ENCODE measurements around the gene EHBP1. TPM values are rescaled to one million over a fixed set of nuclear protein-coding genes. Genes with fewer than 3 reads are reported as not detected.

EHBP1 gene
- total and polyA plus RNA-seq, 4 donors: 12.0 to 70.9 (median 28.1) TPM

GRCh38 chr2:63029058-63029457, 323.5 kb downstream of the EHBP1 start:
- intact Hi-C loops (cut with DNase I): loop anchor here in 1 of 2 donors (10.0 kb wide), 1 partner anchor 244 kb away; no protein-coding TSS in a partner anchor
- H3K4me1 ChIP-seq (ENCODE audit: control insufficient read depth in 1 of 2, insufficient read depth in 2 of 2, low read length in 2 of 2): no peaks in the 10 kb centered on the region
- no peaks in the 10 kb centered on the region for H3K27me3 ChIP-seq (ENCODE audit: control insufficient read depth in 1 of 2, insufficient read depth in 2 of 2, low read length in 1 of 2)
- ATAC-seq (ENCODE audit: low FRiP score): no peak
- no peak overlapping the region for H3K4me3 ChIP-seq (ENCODE audit: low read length in 2 of 2)
- no peaks in the 10 kb centered on the region for H3K9me3 ChIP-seq (ENCODE audit: control insufficient read depth, low read length)
- H3K36me3 ChIP-seq (ENCODE audit: control insufficient read depth in 1 of 2, insufficient read depth in 2 of 2, low read length in 1 of 2): peaks cover 0 to 7% of the 10 kb centered on the region in 2 donors
- WGBS, 2 donors: 97 to 99% methylated on average over 1 of the region's 1 CpG
- H3K27ac ChIP-seq (ENCODE audit: low read depth in 1 of 2, low read length in 2 of 2): no peak overlapping the region
- no peak for DNase-seq

GRCh38 chr2:63034526-63034925, 329.0 kb downstream of the EHBP1 start:
- intact Hi-C loops (cut with DNase I): no loop called here
- DNase-seq (no peak), ATAC-seq (ENCODE audit: low FRiP score) (no peak)
- H3K4me3 ChIP-seq (ENCODE audit: low read length in 2 of 2): no peak overlapping the region
- WGBS, 2 donors: 97 to 98% methylated on average over 4 of the region's 4 CpGs
- H3K36me3 ChIP-seq (ENCODE audit: control insufficient read depth in 1 of 2, insufficient read depth in 2 of 2, low read length in 1 of 2): no peaks in the 10 kb centered on the region
- H3K4me1 ChIP-seq (ENCODE audit: control insufficient read depth in 1 of 2, insufficient read depth in 2 of 2, low read length in 2 of 2): no peaks in the 10 kb centered on the region
- no peak overlapping the region for H3K27ac ChIP-seq (ENCODE audit: low read depth in 1 of 2, low read length in 2 of 2)
- H3K27me3 ChIP-seq (ENCODE audit: control insufficient read depth in 1 of 2, insufficient read depth in 2 of 2, low read length in 1 of 2): no peaks in the 10 kb centered on the region
- H3K9me3 ChIP-seq (ENCODE audit: control insufficient read depth, low read length): no peaks in the 10 kb centered on the region

- Histone ChIP-seq H3K9me3 (ENCODE audit: control insufficient read depth, low read length) (no peaks in the 10 kb centered on the region), H3K27me3 (ENCODE audit: control insufficient read depth in 1 of 2, insufficient read depth in 2 of 2, low read length in 1 of 2) (no peaks in the 10 kb centered on the region), H3K27ac (ENCODE audit: low read depth in 1 of 2, low read length in 2 of 2) (no peak overlapping the region), H3K4me1 (ENCODE audit: control insufficient read depth in 1 of 2, insufficient read depth in 2 of 2, low read length in 2 of 2) (no peaks in the 10 kb centered on the region), H3K36me3 (ENCODE audit: control insufficient read depth in 1 of 2, insufficient read depth in 2 of 2, low read length in 1 of 2) (no peaks in the 10 kb centered on the region), H3K4me3 (ENCODE audit: low read length in 2 of 2) (no peak overlapping the region)
- WGBS, 2 donors: 96% methylated on average over 2 of the region's 2 CpGs
- ATAC-seq (ENCODE audit: low FRiP score) (no peak), DNase-seq (no peak)
- intact Hi-C loops (cut with DNase I): no loop called here
These were observed 329.7 kb downstream of the EHBP1 start for GRCh38 chr2:63035169-63035568.

GRCh38 chr2:63035660-63036059, 330.1 kb downstream of the EHBP1 start:
- H3K4me3 ChIP-seq (ENCODE audit: low read length in 2 of 2): no peak overlapping the region
- no peaks in the 10 kb centered on the region for H3K4me1 ChIP-seq (ENCODE audit: control insufficient read depth in 1 of 2, insufficient read depth in 2 of 2, low read length in 2 of 2)
- no peaks in the 10 kb centered on the region for H3K9me3 ChIP-seq (ENCODE audit: control insufficient read depth, low read length)
- no peaks in the 10 kb centered on the region for H3K36me3 ChIP-seq (ENCODE audit: control insufficient read depth in 1 of 2, insufficient read depth in 2 of 2, low read length in 1 of 2)
- peaks cover 0 to 1% of the 10 kb centered on the region in 2 donors for H3K27me3 ChIP-seq (ENCODE audit: control insufficient read depth in 1 of 2, insufficient read depth in 2 of 2, low read length in 1 of 2)
- WGBS, 2 donors: 96% methylated on average over 4 of the region's 4 CpGs
- H3K27ac ChIP-seq (ENCODE audit: low read depth in 1 of 2, low read length in 2 of 2): no peak overlapping the region
- intact Hi-C loops (cut with DNase I): no loop called here
- DNase-seq: no peak
- ATAC-seq (ENCODE audit: low FRiP score): no peak

GRCh38 chr2:63038034-63038433, 332.5 kb downstream of the EHBP1 start:
- ATAC-seq (ENCODE audit: low FRiP score): no peak
- Histone ChIP-seq H3K4me3 (ENCODE audit: low read length in 2 of 2) (no peak overlapping the region), H3K27me3 (ENCODE audit: control insufficient read depth in 1 of 2, insufficient read depth in 2 of 2, low read length in 1 of 2) (peaks cover 0 to 2% of the 10 kb centered on the region in 2 donors), H3K27ac (ENCODE audit: low read depth in 1 of 2, low read length in 2 of 2) (no peak overlapping the region), H3K9me3 (ENCODE audit: control insufficient read depth, low read length) (no peaks in the 10 kb centered on the region), H3K4me1 (ENCODE audit: control insufficient read depth in 1 of 2, insufficient read depth in 2 of 2, low read length in 2 of 2) (no peaks in the 10 kb centered on the region), H3K36me3 (ENCODE audit: control insufficient read depth in 1 of 2, insufficient read depth in 2 of 2, low read length in 1 of 2) (no peaks in the 10 kb centered on the region)
- WGBS, 2 donors: 96 to 97% methylated on average over 4 of the region's 4 CpGs
- no peak for DNase-seq
- intact Hi-C loops (cut with DNase I): no loop called here

GRCh38 chr2:63040586-63040985, 335.1 kb downstream of the EHBP1 start:
- intact Hi-C loops (cut with DNase I): no loop called here
- Histone ChIP-seq H3K27me3 (ENCODE audit: control insufficient read depth in 1 of 2, insufficient read depth in 2 of 2, low read length in 1 of 2) (peaks cover 0 to 2% of the 10 kb centered on the region in 2 donors), H3K9me3 (ENCODE audit: control insufficient read depth, low read length) (no peaks in the 10 kb centered on the region), H3K36me3 (ENCODE audit: control insufficient read depth in 1 of 2, insufficient read depth in 2 of 2, low read length in 1 of 2) (no peaks in the 10 kb centered on the region), H3K4me1 (ENCODE audit: control insufficient read depth in 1 of 2, insufficient read depth in 2 of 2, low read length in 2 of 2) (no peaks in the 10 kb centered on the region), H3K27ac (ENCODE audit: low read depth in 1 of 2, low read length in 2 of 2) (no peak overlapping the region), H3K4me3 (ENCODE audit: low read length in 2 of 2) (no peak overlapping the region)
- DNase-seq: no peak
- WGBS, 2 donors: 93 to 100% methylated on average over 1 of the region's 1 CpG
- no peak for ATAC-seq (ENCODE audit: low FRiP score)

- intact Hi-C loops (cut with DNase I): no loop called here
- WGBS, 2 donors: 99 to 100% methylated on average over 1 of the region's 1 CpG
- no peaks in the 10 kb centered on the region for H3K4me1 ChIP-seq (ENCODE audit: control insufficient read depth in 1 of 2, insufficient read depth in 2 of 2, low read length in 2 of 2)
- H3K9me3 ChIP-seq (ENCODE audit: control insufficient read depth, low read length): no peaks in the 10 kb centered on the region
- peaks cover 0 to 2% of the 10 kb centered on the region in 2 donors for H3K27me3 ChIP-seq (ENCODE audit: control insufficient read depth in 1 of 2, insufficient read depth in 2 of 2, low read length in 1 of 2)
- DNase-seq (no peak), ATAC-seq (ENCODE audit: low FRiP score) (no peak)
- H3K36me3 ChIP-seq (ENCODE audit: control insufficient read depth in 1 of 2, insufficient read depth in 2 of 2, low read length in 1 of 2): no peaks in the 10 kb centered on the region
- H3K27ac ChIP-seq (ENCODE audit: low read depth in 1 of 2, low read length in 2 of 2): no peak overlapping the region
- H3K4me3 ChIP-seq (ENCODE audit: low read length in 2 of 2): no peak overlapping the region
These were observed 336.1 kb downstream of the EHBP1 start for GRCh38 chr2:63041592-63041991.

GRCh38 chr2:63044362-63045327, 339.1 kb downstream of the EHBP1 start:
- DNase-seq: peak in 1 of 2 donors; percentile 61
- intact Hi-C loops (cut with DNase I): no loop called here
- no peaks in the 10 kb centered on the region for H3K4me1 ChIP-seq (ENCODE audit: control insufficient read depth in 1 of 2, insufficient read depth in 2 of 2, low read length in 2 of 2)
- no peak for ATAC-seq (ENCODE audit: low FRiP score)
- peaks cover 1% of the 10 kb centered on the region for H3K9me3 ChIP-seq (ENCODE audit: control insufficient read depth, low read length)
- no peak overlapping the region for H3K4me3 ChIP-seq (ENCODE audit: low read length in 2 of 2)
- H3K27ac ChIP-seq (ENCODE audit: low read depth in 1 of 2, low read length in 2 of 2): no peak overlapping the region
- no peaks in the 10 kb centered on the region for H3K36me3 ChIP-seq (ENCODE audit: control insufficient read depth in 1 of 2, insufficient read depth in 2 of 2, low read length in 1 of 2)
- peaks cover 0 to 3% of the 10 kb centered on the region in 2 donors for H3K27me3 ChIP-seq (ENCODE audit: control insufficient read depth in 1 of 2, insufficient read depth in 2 of 2, low read length in 1 of 2)
- WGBS, 2 donors: 97 to 98% methylated on average over 36 of the region's 36 CpGs

GRCh38 chr2:63046552-63046951, 341.0 kb downstream of the EHBP1 start:
- ATAC-seq (ENCODE audit: low FRiP score): no peak
- Histone ChIP-seq H3K27me3 (ENCODE audit: control insufficient read depth in 1 of 2, insufficient read depth in 2 of 2, low read length in 1 of 2) (peaks cover 0 to 1% of the 10 kb centered on the region in 2 donors), H3K9me3 (ENCODE audit: control insufficient read depth, low read length) (peaks cover 1% of the 10 kb centered on the region), H3K4me1 (ENCODE audit: control insufficient read depth in 1 of 2, insufficient read depth in 2 of 2, low read length in 2 of 2) (no peaks in the 10 kb centered on the region), H3K4me3 (ENCODE audit: low read length in 2 of 2) (no peak overlapping the region), H3K36me3 (ENCODE audit: control insufficient read depth in 1 of 2, insufficient read depth in 2 of 2, low read length in 1 of 2) (no peaks in the 10 kb centered on the region), H3K27ac (ENCODE audit: low read depth in 1 of 2, low read length in 2 of 2) (no peak overlapping the region)
- intact Hi-C loops (cut with DNase I): no loop called here
- no peak for DNase-seq
- WGBS, 2 donors: 98% methylated on average over 7 of the region's 7 CpGs
